ENCODE measurements around the gene DSCAML1. TPM values are rescaled to one million over a fixed set of nuclear protein-coding genes. Genes with fewer than 3 reads are reported as not detected.

The DSCAML1 gene
- total and polyA plus RNA-seq, 12 donors = 0.16 to 1.5 (median 0.57) TPM

GRCh38 chr11:117476531-117477142 is 320.4 kb downstream of the DSCAML1 start:
- intact Hi-C loops (cut with DNase I) = no loop called here
- H3K27ac ChIP-seq = no peak overlapping the region
- no peak for ATAC-seq
- no peaks in the 10 kb centered on the region for H3K9me3 ChIP-seq
- no peak for DNase-seq
- no peak overlapping the region for H3K4me3 ChIP-seq
- no peaks in the 10 kb centered on the region for H3K4me1 ChIP-seq
- peaks cover 0 to 10% (median 0%) of the 10 kb centered on the region in 9 donors for H3K36me3 ChIP-seq
- no peak for TF ChIP-seq CTCF (IDR thresholded peaks at IDR 0.05)
- H3K27me3 ChIP-seq = no peaks in the 10 kb centered on the region
- WGBS, 2 donors = 78 to 84% methylated on average over 10 of the region's 10 CpGs

GRCh38 chr11:117475716-117476530 is 321.1 kb downstream of the DSCAML1 start:
- no peaks in the 10 kb centered on the region for H3K27me3 ChIP-seq
- peaks cover 0 to 15% (median 0%) of the 10 kb centered on the region in 9 donors for H3K36me3 ChIP-seq
- ATAC-seq (no peak), DNase-seq (no peak)
- TF ChIP-seq CTCF (IDR thresholded peaks at IDR 0.05) = no peak
- no peaks in the 10 kb centered on the region for H3K9me3 ChIP-seq
- H3K4me1 ChIP-seq = no peaks in the 10 kb centered on the region
- intact Hi-C loops (cut with DNase I) = no loop called here
- H3K27ac ChIP-seq = no peak overlapping the region
- H3K4me3 ChIP-seq = no peak overlapping the region
- 79 to 82% methylated on average over 11 of the region's 11 CpGs for WGBS, 2 donors

- ATAC-seq (no peak), DNase-seq (no peak)
- TF ChIP-seq CTCF (IDR thresholded peaks at IDR 0.05) = no peak
- no peak overlapping the region for H3K27ac ChIP-seq
- intact Hi-C loops (cut with DNase I) = no loop called here
- WGBS, 2 donors = 85 to 86% methylated on average over 8 of the region's 8 CpGs
- H3K36me3 ChIP-seq = peaks cover 0 to 28% (median 0%) of the 10 kb centered on the region in 9 donors
- no peaks in the 10 kb centered on the region for H3K27me3 ChIP-seq
- no peaks in the 10 kb centered on the region for H3K4me1 ChIP-seq
- H3K9me3 ChIP-seq = no peaks in the 10 kb centered on the region
- no peak overlapping the region for H3K4me3 ChIP-seq
Measured at GRCh38 chr11:117473481-117474091, 323.4 kb downstream of the DSCAML1 start.

- Histone ChIP-seq H3K4me3 (no peak overlapping the region), H3K9me3 (no peaks in the 10 kb centered on the region), H3K4me1 (no peaks in the 10 kb centered on the region), H3K36me3 (peaks cover 0 to 26% (median 0%) of the 10 kb centered on the region in 9 donors), H3K27me3 (no peaks in the 10 kb centered on the region), H3K27ac (no peak overlapping the region)
- ATAC-seq (no peak), DNase-seq (no peak)
- TF ChIP-seq CTCF (IDR thresholded peaks at IDR 0.05) = no peak
- intact Hi-C loops (cut with DNase I) = no loop called here
- WGBS, 2 donors = 91 to 96% methylated on average over 7 of the region's 7 CpGs
Measured at GRCh38 chr11:117471776-117472175, 325.2 kb downstream of the DSCAML1 start.

All from heart right ventricle (tissue), 16 donors.